Measurements from ENCODE around the gene RETREG1.

Gene RETREG1

GRCh38 chr5:16579142-16579847, 37.5 kb downstream of the RETREG1 start:
- Mint-ChIP-seq H3K27me3 (no peaks in the 10 kb centered on the region), H3K36me3 (peaks cover 7% of the 10 kb centered on the region), H3K4me3 (no peak overlapping the region), H3K4me1 (ENCODE audit: low read depth) (peaks cover 57% of the 10 kb centered on the region), H3K9me3 (ENCODE audit: low read depth) (no peaks in the 10 kb centered on the region), H3K27ac (no peak overlapping the region)

GRCh38 chr5:16578474-16578883, 38.3 kb downstream of the RETREG1 start:
- peaks cover 7% of the 10 kb centered on the region for H3K36me3 Mint-ChIP-seq
- H3K4me3 Mint-ChIP-seq: no peak overlapping the region
- H3K9me3 Mint-ChIP-seq (ENCODE audit: low read depth): no peaks in the 10 kb centered on the region
- H3K4me1 Mint-ChIP-seq (ENCODE audit: low read depth): peaks cover 56% of the 10 kb centered on the region
- H3K27me3 Mint-ChIP-seq: no peaks in the 10 kb centered on the region
- no peak overlapping the region for H3K27ac Mint-ChIP-seq

GRCh38 chr5:16577677-16578076, 39.1 kb downstream of the RETREG1 start:
- no peaks in the 10 kb centered on the region for H3K9me3 Mint-ChIP-seq (ENCODE audit: low read depth)
- no peak overlapping the region for H3K4me3 Mint-ChIP-seq
- peaks cover 56% of the 10 kb centered on the region for H3K4me1 Mint-ChIP-seq (ENCODE audit: low read depth)
- H3K27ac Mint-ChIP-seq: peak overlapping the region; percentile 6
- peaks cover 7% of the 10 kb centered on the region for H3K36me3 Mint-ChIP-seq
- H3K27me3 Mint-ChIP-seq: no peaks in the 10 kb centered on the region

GRCh38 chr5:16574789-16575721, 41.7 kb downstream of the RETREG1 start:
- H3K27me3 Mint-ChIP-seq: no peaks in the 10 kb centered on the region
- H3K27ac Mint-ChIP-seq: peak overlapping the region; percentile 58
- H3K9me3 Mint-ChIP-seq (ENCODE audit: low read depth): no peaks in the 10 kb centered on the region
- no peak overlapping the region for H3K4me3 Mint-ChIP-seq
- peaks cover 44% of the 10 kb centered on the region for H3K4me1 Mint-ChIP-seq (ENCODE audit: low read depth)
- H3K36me3 Mint-ChIP-seq: peaks cover 10% of the 10 kb centered on the region

GRCh38 chr5:16573401-16573800, 43.4 kb downstream of the RETREG1 start:
- H3K4me1 Mint-ChIP-seq (ENCODE audit: low read depth): peaks cover 41% of the 10 kb centered on the region
- H3K9me3 Mint-ChIP-seq (ENCODE audit: low read depth): no peaks in the 10 kb centered on the region
- H3K27ac Mint-ChIP-seq: no peak overlapping the region
- peaks cover 17% of the 10 kb centered on the region for H3K36me3 Mint-ChIP-seq
- no peaks in the 10 kb centered on the region for H3K27me3 Mint-ChIP-seq
- no peak overlapping the region for H3K4me3 Mint-ChIP-seq

GRCh38 chr5:16572289-16573015, 44.3 kb downstream of the RETREG1 start:
- Mint-ChIP-seq H3K27me3 (no peaks in the 10 kb centered on the region), H3K4me3 (no peak overlapping the region), H3K27ac (no peak overlapping the region), H3K9me3 (ENCODE audit: low read depth) (no peaks in the 10 kb centered on the region), H3K36me3 (peaks cover 15% of the 10 kb centered on the region), H3K4me1 (ENCODE audit: low read depth) (peaks cover 43% of the 10 kb centered on the region)

- Mint-ChIP-seq H3K27ac (no peak overlapping the region), H3K27me3 (no peaks in the 10 kb centered on the region), H3K36me3 (peaks cover 23% of the 10 kb centered on the region), H3K4me1 (ENCODE audit: low read depth) (peaks cover 48% of the 10 kb centered on the region), H3K4me3 (no peak overlapping the region), H3K9me3 (ENCODE audit: low read depth) (no peaks in the 10 kb centered on the region)
Observed at GRCh38 chr5:16571016-16571415, 45.8 kb downstream of the RETREG1 start.

- H3K27ac Mint-ChIP-seq: no peak overlapping the region
Observed at GRCh38 chr5:16570121-16570815, 46.5 kb downstream of the RETREG1 start.

GRCh38 chr5:16568875-16569580, 47.8 kb downstream of the RETREG1 start:
- H3K4me1 Mint-ChIP-seq (ENCODE audit: low read depth): peaks cover 37% of the 10 kb centered on the region
- no peaks in the 10 kb centered on the region for H3K27me3 Mint-ChIP-seq
- H3K4me3 Mint-ChIP-seq: no peak overlapping the region
- H3K9me3 Mint-ChIP-seq (ENCODE audit: low read depth): no peaks in the 10 kb centered on the region
- H3K27ac Mint-ChIP-seq: peak overlapping the region; percentile 80
- H3K36me3 Mint-ChIP-seq: peaks cover 26% of the 10 kb centered on the region

More at GRCh38 chr5:16570121-16570815, 46.5 kb downstream of the RETREG1 start:
- Mint-ChIP-seq H3K4me1 (ENCODE audit: low read depth) (peaks cover 49% of the 10 kb centered on the region), H3K27me3 (no peaks in the 10 kb centered on the region), H3K4me3 (no peak overlapping the region), H3K36me3 (peaks cover 26% of the 10 kb centered on the region), H3K9me3 (ENCODE audit: low read depth) (no peaks in the 10 kb centered on the region)

GRCh38 chr5:16567365-16567764, 49.4 kb downstream of the RETREG1 start:
- no peaks in the 10 kb centered on the region for H3K9me3 Mint-ChIP-seq (ENCODE audit: low read depth)
- H3K4me1 Mint-ChIP-seq (ENCODE audit: low read depth): peaks cover 37% of the 10 kb centered on the region
- peaks cover 26% of the 10 kb centered on the region for H3K36me3 Mint-ChIP-seq
- H3K27ac Mint-ChIP-seq: peak overlapping the region; percentile 55
- H3K27me3 Mint-ChIP-seq: no peaks in the 10 kb centered on the region
- H3K4me3 Mint-ChIP-seq: no peak overlapping the region

GRCh38 chr5:16565118-16565517, 51.7 kb downstream of the RETREG1 start:
- H3K4me1 Mint-ChIP-seq (ENCODE audit: low read depth): peaks cover 41% of the 10 kb centered on the region
- no peak overlapping the region for H3K27ac Mint-ChIP-seq
- H3K9me3 Mint-ChIP-seq (ENCODE audit: low read depth): no peaks in the 10 kb centered on the region
- H3K27me3 Mint-ChIP-seq: no peaks in the 10 kb centered on the region
- peaks cover 23% of the 10 kb centered on the region for H3K36me3 Mint-ChIP-seq
- H3K4me3 Mint-ChIP-seq: no peak overlapping the region

GRCh38 chr5:16564248-16564867, 52.4 kb downstream of the RETREG1 start:
- peaks cover 20% of the 10 kb centered on the region for H3K36me3 Mint-ChIP-seq
- H3K4me1 Mint-ChIP-seq (ENCODE audit: low read depth): peaks cover 45% of the 10 kb centered on the region
- no peak overlapping the region for H3K4me3 Mint-ChIP-seq
- H3K27ac Mint-ChIP-seq: no peak overlapping the region
- H3K9me3 Mint-ChIP-seq (ENCODE audit: low read depth): no peaks in the 10 kb centered on the region
- no peaks in the 10 kb centered on the region for H3K27me3 Mint-ChIP-seq

- H3K4me3 Mint-ChIP-seq: no peak overlapping the region
- no peaks in the 10 kb centered on the region for H3K9me3 Mint-ChIP-seq (ENCODE audit: low read depth)
- peaks cover 48% of the 10 kb centered on the region for H3K4me1 Mint-ChIP-seq (ENCODE audit: low read depth)
- no peaks in the 10 kb centered on the region for H3K27me3 Mint-ChIP-seq
- peaks cover 17% of the 10 kb centered on the region for H3K36me3 Mint-ChIP-seq
- no peak overlapping the region for H3K27ac Mint-ChIP-seq
Observed at GRCh38 chr5:16563686-16564085, 53.1 kb downstream of the RETREG1 start.

All from activated naive CD8-positive, alpha-beta T cell (primary cell).